ENCODE data around the gene LCNL1.

Gene LCNL1

DNA sequence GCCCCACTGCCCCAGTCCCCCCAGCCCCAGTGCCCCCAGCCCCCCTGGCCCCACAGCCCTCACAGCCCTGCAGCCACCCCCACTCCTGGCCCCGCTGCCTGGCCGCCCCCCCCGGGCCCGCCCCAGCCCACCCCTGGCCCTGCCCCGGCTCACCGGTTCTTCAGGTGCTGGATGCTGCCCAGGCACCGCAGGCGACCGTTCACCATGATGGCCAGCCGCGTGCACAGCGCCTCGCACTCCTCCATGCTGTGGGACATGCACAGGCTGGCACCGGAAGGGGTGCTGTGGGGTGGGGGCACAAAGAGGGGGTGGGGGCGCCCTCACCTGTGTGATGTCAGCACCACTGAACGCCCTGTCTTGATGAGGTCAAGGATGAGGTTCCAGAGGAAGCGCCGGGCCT is 26.4 kb downstream of the LCNL1 start:
- H3K4me3 ChIP-seq = no peak overlapping the region
- no peak for DNase-seq (ENCODE audit: low spot score)
- TF ChIP-seq, protein P1, sequence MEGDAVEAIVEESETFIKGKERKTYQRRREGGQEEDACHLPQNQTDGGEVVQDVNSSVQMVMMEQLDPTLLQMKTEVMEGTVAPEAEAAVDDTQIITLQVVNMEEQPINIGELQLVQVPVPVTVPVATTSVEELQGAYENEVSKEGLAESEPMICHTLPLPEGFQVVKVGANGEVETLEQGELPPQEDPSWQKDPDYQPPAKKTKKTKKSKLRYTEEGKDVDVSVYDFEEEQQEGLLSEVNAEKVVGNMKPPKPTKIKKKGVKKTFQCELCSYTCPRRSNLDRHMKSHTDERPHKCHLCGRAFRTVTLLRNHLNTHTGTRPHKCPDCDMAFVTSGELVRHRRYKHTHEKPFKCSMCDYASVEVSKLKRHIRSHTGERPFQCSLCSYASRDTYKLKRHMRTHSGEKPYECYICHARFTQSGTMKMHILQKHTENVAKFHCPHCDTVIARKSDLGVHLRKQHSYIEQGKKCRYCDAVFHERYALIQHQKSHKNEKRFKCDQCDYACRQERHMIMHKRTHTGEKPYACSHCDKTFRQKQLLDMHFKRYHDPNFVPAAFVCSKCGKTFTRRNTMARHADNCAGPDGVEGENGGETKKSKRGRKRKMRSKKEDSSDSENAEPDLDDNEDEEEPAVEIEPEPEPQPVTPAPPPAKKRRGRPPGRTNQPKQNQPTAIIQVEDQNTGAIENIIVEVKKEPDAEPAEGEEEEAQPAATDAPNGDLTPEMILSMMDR (IDR thresholded peaks at IDR 0.05) = no peak
- H3K27ac ChIP-seq = no peak overlapping the region

DNA sequence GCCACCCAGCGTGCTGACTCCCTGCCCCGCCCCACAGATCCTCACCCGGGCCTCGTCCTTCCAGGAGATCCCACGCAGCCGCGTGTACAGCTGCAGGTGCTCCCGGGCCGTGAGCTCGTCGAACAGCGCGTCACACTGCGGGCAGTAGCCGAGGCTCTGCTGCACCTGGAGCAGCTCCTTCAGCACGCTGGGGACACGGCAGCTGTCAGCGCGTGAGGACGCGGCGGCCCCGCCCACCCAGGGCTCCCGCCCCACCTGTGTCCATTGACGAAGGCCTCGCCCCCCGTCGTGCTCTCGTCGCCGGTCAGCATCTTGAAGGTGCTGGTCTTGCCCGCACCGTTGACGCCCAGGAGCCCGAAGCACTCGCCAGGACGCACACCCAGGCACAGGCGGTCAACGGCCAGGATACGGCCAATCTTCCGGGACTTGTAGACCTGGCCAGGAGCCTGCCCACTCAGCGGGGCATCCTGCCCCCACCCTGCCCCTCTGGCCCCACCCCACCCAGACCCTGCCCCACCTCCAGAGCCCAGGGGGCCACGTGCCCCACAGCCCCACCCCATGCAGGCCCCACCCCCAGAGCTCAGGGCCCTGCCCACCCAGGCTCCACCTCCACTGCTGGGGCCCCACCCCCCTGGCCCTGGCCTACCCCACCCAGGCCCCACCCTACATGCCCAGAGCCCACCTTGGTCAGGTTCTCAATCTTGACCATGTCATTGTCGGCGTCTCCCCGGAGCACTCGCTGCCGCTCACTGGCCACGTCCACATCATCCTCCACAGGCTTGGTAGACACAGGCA is 27.3 kb downstream of the LCNL1 start:
- Histone ChIP-seq H3K4me3 (no peak overlapping the region), H3K27ac (no peak overlapping the region)
- TF ChIP-seq, protein P1 (IDR thresholded peaks at IDR 0.05) = no peak
- DNase-seq (ENCODE audit: low spot score) = no peak

DNA sequence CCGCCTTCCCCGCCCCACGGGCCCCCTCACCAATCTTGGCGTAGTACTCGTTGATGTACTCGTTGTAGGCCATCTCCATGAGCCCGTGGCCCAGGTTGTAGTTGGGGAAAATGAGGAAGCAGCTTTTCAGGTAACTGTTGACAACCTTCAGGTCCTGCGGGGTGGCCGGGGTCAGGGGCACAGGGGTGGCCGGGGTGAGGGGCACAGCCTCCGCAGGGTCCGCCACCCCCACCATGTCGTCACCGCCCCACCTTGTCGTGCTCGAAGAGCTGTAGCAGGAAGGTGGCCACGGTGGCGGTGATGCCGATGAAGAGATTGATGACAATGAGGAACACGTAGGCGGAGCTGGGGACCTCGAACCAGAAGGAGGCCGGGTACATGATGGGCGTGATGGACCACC is 28.4 kb downstream of the LCNL1 start:
- TF ChIP-seq, protein P1 (IDR thresholded peaks at IDR 0.05) = no peak
- no peak for DNase-seq (ENCODE audit: low spot score)
- Histone ChIP-seq H3K4me3 (no peak overlapping the region), H3K27ac (no peak overlapping the region)

DNA sequence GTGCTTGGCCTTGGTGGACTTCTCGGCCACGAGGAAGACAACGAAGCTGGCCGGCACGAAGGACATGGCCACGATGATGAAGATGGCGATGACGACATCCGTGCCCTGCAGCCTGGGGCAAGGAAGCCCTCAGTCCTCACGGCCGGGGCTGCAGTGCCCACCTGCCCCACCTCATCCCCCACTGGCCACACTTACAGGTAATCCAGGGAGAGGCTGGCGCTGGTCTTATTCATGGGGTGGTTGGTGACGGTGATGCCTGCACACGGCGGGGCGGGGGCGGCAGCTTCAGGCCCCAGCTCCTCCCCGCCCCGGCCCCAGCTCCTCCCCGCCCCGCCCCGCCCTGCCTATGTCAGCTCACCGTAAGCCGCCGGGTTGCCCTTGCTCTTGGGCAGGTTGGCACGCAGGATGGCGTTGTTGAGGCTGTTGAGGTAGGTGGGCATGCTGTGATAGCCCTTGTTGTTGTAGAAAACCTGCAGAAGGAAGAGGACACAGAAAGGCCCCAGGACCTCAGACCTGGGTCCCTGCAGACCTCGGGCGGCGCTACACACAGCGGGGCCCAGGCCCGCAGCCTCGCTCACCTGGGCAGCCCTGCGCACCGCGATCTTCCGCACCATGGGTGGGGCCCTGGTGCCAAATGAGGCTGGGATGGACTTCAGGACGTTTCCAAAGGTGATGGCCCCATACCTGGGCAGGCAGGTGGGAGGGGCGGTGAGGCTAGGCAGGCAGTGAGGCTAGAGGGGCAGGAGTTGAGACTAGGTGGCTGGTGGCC is 29.3 kb downstream of the LCNL1 start:
- DNase-seq (ENCODE audit: low spot score) = no peak
- no peak overlapping the region for H3K27ac ChIP-seq

DNA sequence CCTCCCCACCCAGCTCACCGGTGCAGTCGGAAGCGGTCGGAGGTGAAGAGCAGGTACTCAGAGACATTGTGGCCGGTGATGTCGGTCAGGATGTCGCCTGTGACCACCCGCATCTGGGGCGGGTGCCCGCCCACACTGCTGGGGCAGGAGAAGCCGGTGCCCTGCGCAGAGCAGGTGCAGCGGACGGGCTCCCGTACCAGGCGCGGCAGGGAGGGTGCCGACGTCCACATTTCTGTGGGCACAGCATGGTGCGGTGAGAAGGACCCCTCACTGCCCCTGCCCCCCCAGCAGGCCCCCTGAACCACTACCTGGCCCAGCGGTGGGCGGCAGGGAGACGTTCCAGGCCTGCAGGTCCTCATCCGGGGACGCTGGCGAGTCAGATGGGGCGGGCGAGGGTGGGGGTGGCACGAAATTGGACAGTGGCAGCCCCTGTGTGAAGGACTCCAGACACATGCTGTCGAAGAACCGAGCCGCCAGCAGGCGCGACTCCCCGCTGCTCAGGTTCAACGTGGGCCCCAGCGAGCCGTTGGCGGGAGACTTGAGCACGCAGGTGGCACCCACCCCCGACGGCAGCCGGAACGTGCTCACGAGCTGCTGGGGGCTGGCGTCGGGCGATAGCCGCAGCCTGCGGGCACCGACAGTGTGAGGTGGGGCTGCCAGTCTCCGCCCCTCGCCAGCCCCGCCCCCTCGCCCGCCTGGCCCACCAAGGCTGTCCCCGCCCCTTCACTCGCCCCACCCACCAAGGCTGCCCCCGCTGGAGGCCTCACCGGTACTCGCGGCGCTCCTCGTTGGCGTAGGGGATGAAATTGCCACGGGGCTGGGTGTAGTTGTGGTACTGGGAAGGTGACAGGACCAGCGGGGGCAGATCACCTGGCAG is 30.1 kb downstream of the LCNL1 start:
- TF ChIP-seq, protein P1 (IDR thresholded peaks at IDR 0.05) = no peak
- no peak for DNase-seq (ENCODE audit: low spot score)
- H3K27ac ChIP-seq = no peak overlapping the region
- no peak overlapping the region for H3K4me3 ChIP-seq

More for the DNA sequence above, 29.3 kb downstream of the LCNL1 start:
- no peak overlapping the region for H3K4me3 ChIP-seq
- TF ChIP-seq, protein P1 (IDR thresholded peaks at IDR 0.05) = no peak

DNA sequence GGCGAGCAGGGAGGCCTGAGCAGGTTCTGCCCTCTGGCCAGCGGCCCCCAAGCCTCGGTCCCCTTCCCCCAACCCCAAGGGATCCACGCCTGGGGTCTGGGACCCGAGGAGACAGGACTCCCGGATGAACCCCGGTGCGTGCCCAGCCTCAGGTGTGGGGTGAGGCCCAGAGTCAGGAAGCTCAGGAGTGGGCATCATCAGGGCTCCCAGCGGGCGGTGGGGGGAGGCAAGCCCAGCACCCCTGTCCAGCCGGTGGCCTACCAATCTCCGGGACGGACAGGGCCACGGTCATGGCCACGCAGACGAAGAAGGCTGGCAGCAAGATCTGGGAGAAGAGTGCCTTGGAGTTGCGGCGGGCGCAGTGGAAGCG is 30.8 kb downstream of the LCNL1 start:
- TF ChIP-seq, protein P1 (IDR thresholded peaks at IDR 0.05) = no peak
- Histone ChIP-seq H3K27ac (no peak overlapping the region), H3K4me3 (no peak overlapping the region)
- DNase-seq (ENCODE audit: low spot score) = no peak

Data from coronary artery (tissue), 2 donors.